Mesothelial cell of epicardium (in vitro differentiated cells): Measurements from ENCODE around the gene FDXR. TPM values are rescaled to one million over a fixed set of nuclear protein-coding genes. Genes with fewer than 3 reads are reported as not detected.

ENCODE experiments used
- DNase-seq, 2 experiments: peaks; one replicate each; pipeline ENCODE4 v3.0.0; 2021; ENCODE audit warnings: low spot score in 2 of 2; ENCODE audit not compliant: unreplicated experiment in 2 of 2
- H3K27ac Mint-ChIP-seq: 2 replicates; pipeline ENCODE4 v1.8.0; 2021; ENCODE audit warnings: mixed read lengths
- H3K27me3 Mint-ChIP-seq: 2 replicates; pipeline ENCODE4 v1.8.0; 2021; ENCODE audit warnings: low read depth, mixed read lengths
- H3K36me3 Mint-ChIP-seq: 2 replicates; pipeline ENCODE4 v1.8.0; 2021; ENCODE audit warnings: mixed read lengths
- H3K4me1 Mint-ChIP-seq: 2 replicates; pipeline ENCODE4 v1.8.0; 2021; ENCODE audit warnings: mixed read lengths
- H3K4me3 Mint-ChIP-seq: 2 replicates; pipeline ENCODE4 v1.8.0; 2021; ENCODE audit warnings: mild to moderate bottlenecking, moderate library complexity, mixed read lengths
- H3K9me3 Mint-ChIP-seq: 2 replicates; pipeline ENCODE4 v1.8.0; 2021; ENCODE audit warnings: mixed read lengths
- CTCF ChIP-seq: fragments of 200-600 bp; sonication (generic); IDR thresholded peaks from one replicate; pipeline ENCODE4 v1.5.0; 2021; ENCODE audit warnings: antibody characterized with exemption; ENCODE audit not compliant: unreplicated experiment
- total RNA-seq: library from RNA; stranded (reverse); gene quantifications from 3 replicates; pipeline ENCODE4 v1.2.1, GENCODE V29; 2021

The FDXR gene
- total RNA-seq, 1 donor from 2014 or later, result 20.4 TPM

- Mint-ChIP-seq H3K9me3 (no peaks in the 10 kb centered on the region), H3K27me3 (peaks cover 77% of the 10 kb centered on the region), H3K36me3 (no peaks in the 10 kb centered on the region), H3K4me3 (no peak overlapping the region), H3K27ac (no peak overlapping the region), H3K4me1 (peaks cover 9% of the 10 kb centered on the region)
- TF ChIP-seq CTCF, result no peak
- no peak for DNase-seq
These were observed 24.0 kb downstream of the FDXR start for GRCh38 chr17:74848656-74849399.

GRCh38 chr17:74846621-74847020 lies 26.2 kb downstream of the FDXR start:
- no peak overlapping the region for H3K4me3 Mint-ChIP-seq
- no peaks in the 10 kb centered on the region for H3K36me3 Mint-ChIP-seq
- DNase-seq, result no peak
- no peaks in the 10 kb centered on the region for H3K9me3 Mint-ChIP-seq
- peaks cover 4% of the 10 kb centered on the region for H3K4me1 Mint-ChIP-seq
- peaks cover 76% of the 10 kb centered on the region for H3K27me3 Mint-ChIP-seq
- TF ChIP-seq CTCF, result no peak
- H3K27ac Mint-ChIP-seq, result no peak overlapping the region

- Mint-ChIP-seq H3K36me3 (no peaks in the 10 kb centered on the region), H3K27me3 (peaks cover 56% of the 10 kb centered on the region), H3K4me1 (peaks cover 14% of the 10 kb centered on the region), H3K27ac (no peak overlapping the region), H3K9me3 (no peaks in the 10 kb centered on the region), H3K4me3 (no peak overlapping the region)
- no peak for DNase-seq
- no peak for TF ChIP-seq CTCF
These were observed 29.5 kb downstream of the FDXR start for GRCh38 chr17:74843352-74843627.

GRCh38 chr17:74842599-74843351 lies 30.0 kb downstream of the FDXR start:
- Mint-ChIP-seq H3K4me3 (peak overlapping the region; percentile 33), H3K36me3 (no peaks in the 10 kb centered on the region), H3K9me3 (no peaks in the 10 kb centered on the region), H3K27ac (no peak overlapping the region), H3K27me3 (peaks cover 53% of the 10 kb centered on the region), H3K4me1 (peaks cover 14% of the 10 kb centered on the region)
- DNase-seq, result peak; percentile 49 to 71
- peak; percentile 40 for TF ChIP-seq CTCF

- Mint-ChIP-seq H3K36me3 (no peaks in the 10 kb centered on the region), H3K4me3 (peak overlapping the region; percentile 33), H3K27me3 (peaks cover 53% of the 10 kb centered on the region), H3K9me3 (no peaks in the 10 kb centered on the region), H3K4me1 (peaks cover 14% of the 10 kb centered on the region), H3K27ac (no peak overlapping the region)
- DNase-seq, result no peak
- TF ChIP-seq CTCF, result no peak
These were observed 30.6 kb downstream of the FDXR start for GRCh38 chr17:74842146-74842598.
